ENCODE data around the gene KCTD15. TPM values are rescaled to one million over a fixed set of nuclear protein-coding genes. Genes with fewer than 3 reads are reported as not detected.

Gene KCTD15
- polyA plus RNA-seq, 3 donors, result 1.6 to 43.2 (median 2.1) TPM

DNA sequence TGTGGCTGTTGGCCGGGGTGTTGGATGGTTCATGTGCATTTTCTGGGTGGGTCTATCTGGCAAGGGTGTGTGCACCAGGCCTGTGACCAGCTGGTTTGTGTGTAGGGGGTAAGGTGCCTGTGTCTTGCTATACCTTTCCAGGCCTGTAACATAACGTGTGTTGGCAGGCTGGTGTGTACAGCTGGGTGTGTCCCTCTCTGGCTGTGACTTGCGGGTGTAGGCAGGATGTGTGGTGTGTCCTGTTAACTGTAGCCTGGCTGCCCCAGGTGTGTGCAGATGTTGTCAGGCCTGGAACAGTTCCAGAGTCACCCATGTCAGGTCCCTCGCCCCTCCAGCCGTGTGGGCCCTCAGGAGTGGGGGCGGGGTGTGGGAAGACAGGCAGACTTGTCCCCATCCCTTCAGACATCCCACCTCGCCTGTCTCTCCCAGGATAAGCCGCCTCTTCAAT lies 9.8 kb downstream of the KCTD15 start:
- H3K9me3 Mint-ChIP-seq, result no peaks in the 10 kb centered on the region
- H3K36me3 Mint-ChIP-seq, result peaks cover 71 to 88% of the 10 kb centered on the region in 2 donors
- Histone ChIP-seq H3K4me3 (replicated peaks in 1 of 3; ENCODE audit: low read depth in 2 of 3, low read length in 3 of 3) (no peak overlapping the region), H3K27me3 (ENCODE audit: control insufficient read depth in 2 of 2, insufficient read depth in 2 of 2, low read length in 2 of 2) (no peaks in the 10 kb centered on the region), H3K9me3 (replicated peaks in 1 of 2; ENCODE audit: control insufficient read depth in 1 of 2, insufficient read depth in 1 of 2, low read length in 2 of 2) (no peaks in the 10 kb centered on the region), H3K27ac (ENCODE audit: low read depth in 1 of 2, low read length in 2 of 2) (no peak overlapping the region), H3K4me1 (ENCODE audit: control insufficient read depth in 1 of 2, insufficient read depth in 2 of 2, low read length in 2 of 2) (no peaks in the 10 kb centered on the region), H3K9ac (ENCODE audit: insufficient read depth, low read length, poor library complexity, severe bottlenecking) (no peak overlapping the region), H3K4me2 (replicated peaks; ENCODE audit: extremely low read depth, low read length, poor library complexity, severe bottlenecking) (no peak overlapping the region), H3K79me2 (ENCODE audit: insufficient read depth, low read length) (no peaks in the 10 kb centered on the region), H3K36me3 (replicated peaks in 1 of 2; ENCODE audit: control insufficient read depth in 1 of 2, insufficient read depth in 2 of 2, low read length in 2 of 2) (peaks cover 60 to 89% of the 10 kb centered on the region in 2 donors), H4K20me1 (ENCODE audit: insufficient read depth, low read length) (no peaks in the 10 kb centered on the region), H2AFZ (ENCODE audit: insufficient read depth, low read depth, low read length, poor library complexity, severe bottlenecking) (no peak overlapping the region)
- H3K4me1 Mint-ChIP-seq, result peaks cover 3% of the 10 kb centered on the region
- DNase-seq, result no peak
- intact Hi-C loops (cut with micrococcal nuclease), result no loop called here
- H3K27me3 Mint-ChIP-seq (ENCODE audit: low read depth in 3 of 3), result peaks cover 0 to 2% (median 2%) of the 10 kb centered on the region in 3 donors
- WGBS (ENCODE audit: insufficient coverage), result 95% methylated on average over 5 of the region's 8 CpGs
- H3K27ac Mint-ChIP-seq, result peak overlapping the region in 3 of 7 donors; percentile 0 to 22 (median 19)
- TF ChIP-seq, protein P1, sequence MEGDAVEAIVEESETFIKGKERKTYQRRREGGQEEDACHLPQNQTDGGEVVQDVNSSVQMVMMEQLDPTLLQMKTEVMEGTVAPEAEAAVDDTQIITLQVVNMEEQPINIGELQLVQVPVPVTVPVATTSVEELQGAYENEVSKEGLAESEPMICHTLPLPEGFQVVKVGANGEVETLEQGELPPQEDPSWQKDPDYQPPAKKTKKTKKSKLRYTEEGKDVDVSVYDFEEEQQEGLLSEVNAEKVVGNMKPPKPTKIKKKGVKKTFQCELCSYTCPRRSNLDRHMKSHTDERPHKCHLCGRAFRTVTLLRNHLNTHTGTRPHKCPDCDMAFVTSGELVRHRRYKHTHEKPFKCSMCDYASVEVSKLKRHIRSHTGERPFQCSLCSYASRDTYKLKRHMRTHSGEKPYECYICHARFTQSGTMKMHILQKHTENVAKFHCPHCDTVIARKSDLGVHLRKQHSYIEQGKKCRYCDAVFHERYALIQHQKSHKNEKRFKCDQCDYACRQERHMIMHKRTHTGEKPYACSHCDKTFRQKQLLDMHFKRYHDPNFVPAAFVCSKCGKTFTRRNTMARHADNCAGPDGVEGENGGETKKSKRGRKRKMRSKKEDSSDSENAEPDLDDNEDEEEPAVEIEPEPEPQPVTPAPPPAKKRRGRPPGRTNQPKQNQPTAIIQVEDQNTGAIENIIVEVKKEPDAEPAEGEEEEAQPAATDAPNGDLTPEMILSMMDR (IDR thresholded peaks at IDR 0.05), result no peak
- no peak overlapping the region for H3K4me3 Mint-ChIP-seq

DNA sequence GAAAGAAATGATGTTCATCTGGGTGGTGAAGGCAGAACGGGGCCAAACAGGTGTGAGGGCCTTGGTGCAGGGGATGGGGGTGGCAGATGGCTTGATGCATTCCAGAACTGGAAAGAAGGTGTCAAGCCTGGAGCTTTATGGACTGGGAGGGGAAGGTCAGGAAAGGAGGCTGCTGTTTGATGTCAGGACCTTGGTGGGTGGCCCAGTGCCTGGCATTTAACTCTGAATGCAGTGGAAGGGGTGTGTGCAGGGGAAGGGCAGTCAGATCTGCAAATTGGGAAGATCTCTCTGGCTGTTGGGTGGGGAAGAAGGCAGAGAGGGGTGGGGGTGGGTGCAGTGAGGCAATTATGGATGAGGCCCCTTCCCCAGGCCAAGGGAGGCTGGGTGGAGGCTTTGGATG lies 11.7 kb downstream of the KCTD15 start:
- Histone ChIP-seq H3K4me1 (ENCODE audit: control insufficient read depth in 1 of 2, insufficient read depth in 2 of 2, low read length in 2 of 2) (no peaks in the 10 kb centered on the region), H3K27ac (ENCODE audit: low read depth in 1 of 2, low read length in 2 of 2) (peak overlapping the region in 1 of 2 donors; percentile 1), H3K9me3 (replicated peaks in 1 of 2; ENCODE audit: control insufficient read depth in 1 of 2, insufficient read depth in 1 of 2, low read length in 2 of 2) (no peaks in the 10 kb centered on the region), H3K9ac (ENCODE audit: insufficient read depth, low read length, poor library complexity, severe bottlenecking) (no peak overlapping the region), H3K4me2 (replicated peaks; ENCODE audit: extremely low read depth, low read length, poor library complexity, severe bottlenecking) (no peak overlapping the region), H3K4me3 (replicated peaks in 1 of 3; ENCODE audit: low read depth in 2 of 3, low read length in 3 of 3) (no peak overlapping the region), H3K36me3 (replicated peaks in 1 of 2; ENCODE audit: control insufficient read depth in 1 of 2, insufficient read depth in 2 of 2, low read length in 2 of 2) (peaks cover 63 to 88% of the 10 kb centered on the region in 2 donors), H3K79me2 (ENCODE audit: insufficient read depth, low read length) (no peaks in the 10 kb centered on the region), H3K27me3 (ENCODE audit: control insufficient read depth in 2 of 2, insufficient read depth in 2 of 2, low read length in 2 of 2) (no peaks in the 10 kb centered on the region), H2AFZ (ENCODE audit: insufficient read depth, low read depth, low read length, poor library complexity, severe bottlenecking) (no peak overlapping the region), H4K20me1 (ENCODE audit: insufficient read depth, low read length) (no peaks in the 10 kb centered on the region)
- H3K4me3 Mint-ChIP-seq, result no peak overlapping the region
- H3K9me3 Mint-ChIP-seq, result peaks cover 0 to 2% (median 0%) of the 10 kb centered on the region in 7 donors
- no peak for DNase-seq
- intact Hi-C loops (cut with micrococcal nuclease), result no loop called here
- H3K27me3 Mint-ChIP-seq (ENCODE audit: low read depth in 3 of 3), result peaks cover 0 to 2% (median 2%) of the 10 kb centered on the region in 3 donors
- H3K4me1 Mint-ChIP-seq, result peaks cover 6% of the 10 kb centered on the region
- 93% methylated on average over 1 of the region's 1 CpG for WGBS (ENCODE audit: insufficient coverage)
- TF ChIP-seq, protein P1 (IDR thresholded peaks at IDR 0.05), result no peak
- peak overlapping the region in 3 of 7 donors; percentile 33 to 70 (median 54) for H3K27ac Mint-ChIP-seq
- peaks cover 69 to 89% of the 10 kb centered on the region in 2 donors for H3K36me3 Mint-ChIP-seq
